Kidney epithelial cell (primary cell): ENCODE measurements around the gene PLSCR1. TPM values are rescaled to one million over a fixed set of nuclear protein-coding genes. Genes with fewer than 3 reads are reported as not detected.
"Not testable (repeated sequence)": the region's sequence is repeated elsewhere in the genome, so short reads cannot be mapped to it uniquely, and the experiment has no call there.

Experiments used
- DNase-seq: peaks from one replicate; pipeline ENCODE4 v3.0.0-alpha.2; 2010; ENCODE audit warnings: low read depth
- H3K27me3 ChIP-seq: 2 replicates; pipeline ENCODE4 v1.6.0; 2011; ENCODE audit warnings: low read length; ENCODE audit not compliant: control insufficient read depth, insufficient read depth
- H3K36me3 ChIP-seq: 2 replicates; pipeline ENCODE4 v1.5.1; 2011; ENCODE audit warnings: low read length; ENCODE audit not compliant: control insufficient read depth, insufficient read depth
- H3K4me3 ChIP-seq: 2 replicates; pipeline ENCODE4 v1.5.1; 2011; ENCODE audit warnings: low read depth, mild to moderate bottlenecking, control low read depth, low read length
- CTCF ChIP-seq: IDR thresholded peaks from 2 replicates; pipeline ENCODE4 v1.5.1; 2011; ENCODE audit warnings: mild to moderate bottlenecking, moderate library complexity, low read length, control low read depth, inconsistent platforms; ENCODE audit not compliant: insufficient read depth, poor library complexity, severe bottlenecking
- total RNA-seq: library from RNA; depleted of rRNA; stranded (reverse); fragments of >200 nt; gene quantifications from 2 replicates; pipeline ENCODE4 v1.2.3, GENCODE V29; 2015

Gene PLSCR1
- total RNA-seq, 1 donor from 2014 or later, result 235 TPM

DNA sequence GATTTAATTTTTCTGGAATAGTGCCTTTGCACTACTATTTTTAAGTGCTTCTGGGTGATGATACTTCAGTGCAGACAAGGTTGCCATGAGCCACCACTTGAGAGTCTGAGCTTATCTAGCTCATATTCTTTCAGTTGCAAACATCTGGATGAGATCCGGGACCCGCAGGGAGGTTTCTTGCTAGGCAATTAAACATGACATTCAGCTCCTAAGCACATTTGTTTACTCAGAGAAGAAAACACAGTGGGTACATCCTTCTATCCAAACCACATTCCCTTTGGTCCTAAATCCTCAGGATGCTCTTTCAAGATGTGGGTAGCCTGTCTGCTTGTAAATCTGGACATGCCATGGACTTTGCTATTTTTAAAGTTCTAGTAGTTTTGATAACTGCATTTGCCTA, 12.0 kb downstream of the PLSCR1 start:
- H3K4me3 ChIP-seq, result no peak overlapping the region
- no peaks in the 10 kb centered on the region for H3K36me3 ChIP-seq
- no peaks in the 10 kb centered on the region for H3K27me3 ChIP-seq
- DNase-seq, result no peak
- no peak for TF ChIP-seq CTCF

DNA sequence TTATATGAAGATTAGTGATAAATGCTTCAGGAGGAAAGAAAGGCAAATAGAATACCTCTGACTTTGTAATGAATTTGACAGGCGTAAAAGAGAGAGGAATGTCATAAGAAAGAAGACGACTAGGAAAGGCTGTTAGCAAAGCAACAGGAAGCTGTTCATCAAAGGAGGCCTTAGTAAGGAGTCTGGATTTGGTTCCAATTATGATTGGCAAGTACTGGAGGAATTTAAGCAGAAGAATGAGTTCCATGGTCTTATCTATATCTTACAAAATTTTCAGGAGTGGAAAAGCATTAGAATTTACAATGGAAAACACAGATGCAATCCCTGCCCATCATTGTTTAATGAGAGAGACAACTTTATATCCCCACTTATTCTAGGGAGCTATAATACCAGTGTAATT, 13.8 kb downstream of the PLSCR1 start:
- no peak for DNase-seq
- no peak for TF ChIP-seq CTCF
- no peak overlapping the region for H3K4me3 ChIP-seq
- no peaks in the 10 kb centered on the region for H3K36me3 ChIP-seq
- H3K27me3 ChIP-seq, result no peaks in the 10 kb centered on the region

DNA sequence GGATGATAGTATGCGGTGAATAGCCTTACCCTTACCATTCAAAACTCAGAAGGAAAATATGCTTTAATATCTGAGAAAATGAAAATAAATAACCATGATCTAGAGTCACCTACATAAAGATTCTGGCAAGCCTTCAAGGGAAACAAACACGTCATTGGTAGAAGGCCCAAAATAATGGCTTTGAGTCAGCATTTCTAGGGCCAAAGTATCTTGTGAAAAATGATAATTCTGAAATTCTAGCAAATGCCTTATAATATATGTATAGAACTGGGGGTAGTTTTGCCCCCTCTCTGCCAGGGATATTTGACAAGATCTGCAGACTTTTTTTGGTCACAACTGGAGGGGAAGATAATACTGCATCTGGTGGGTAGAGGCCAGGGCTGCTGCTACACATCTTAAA, 15.4 kb downstream of the PLSCR1 start:
- DNase-seq, result no peak
- Histone ChIP-seq H3K27me3 (no peaks in the 10 kb centered on the region), H3K36me3 (no peaks in the 10 kb centered on the region), H3K4me3 (no peak overlapping the region)
- TF ChIP-seq CTCF, result no peak

- no peaks in the 10 kb centered on the region for H3K36me3 ChIP-seq
- no peak for TF ChIP-seq CTCF
- H3K27me3 ChIP-seq, result no peaks in the 10 kb centered on the region
- DNase-seq, result no peak
- H3K4me3 ChIP-seq, result no peak overlapping the region
Measured at GRCh38 chr3:146524961-146525360, 19.4 kb downstream of the PLSCR1 start.

DNA sequence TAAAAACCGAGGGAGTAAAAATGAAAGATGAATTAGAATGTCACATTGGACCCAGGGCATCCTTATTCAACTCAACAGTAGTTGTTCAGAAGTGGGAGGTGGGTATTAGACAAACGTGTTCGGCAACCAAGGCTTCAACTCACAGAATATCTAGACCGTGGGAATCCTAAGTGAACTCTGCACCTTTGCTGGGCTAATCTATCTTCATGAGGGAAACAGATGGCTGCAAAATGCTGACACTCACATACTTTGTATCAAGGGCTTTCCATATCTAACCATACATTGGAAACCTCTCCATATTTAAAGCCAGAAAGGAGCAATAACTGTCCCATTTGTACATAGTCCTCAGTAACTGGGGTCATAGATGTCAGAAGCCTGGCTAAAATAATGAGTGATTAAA, 20.9 kb downstream of the PLSCR1 start:
- TF ChIP-seq CTCF, result no peak

DNA sequence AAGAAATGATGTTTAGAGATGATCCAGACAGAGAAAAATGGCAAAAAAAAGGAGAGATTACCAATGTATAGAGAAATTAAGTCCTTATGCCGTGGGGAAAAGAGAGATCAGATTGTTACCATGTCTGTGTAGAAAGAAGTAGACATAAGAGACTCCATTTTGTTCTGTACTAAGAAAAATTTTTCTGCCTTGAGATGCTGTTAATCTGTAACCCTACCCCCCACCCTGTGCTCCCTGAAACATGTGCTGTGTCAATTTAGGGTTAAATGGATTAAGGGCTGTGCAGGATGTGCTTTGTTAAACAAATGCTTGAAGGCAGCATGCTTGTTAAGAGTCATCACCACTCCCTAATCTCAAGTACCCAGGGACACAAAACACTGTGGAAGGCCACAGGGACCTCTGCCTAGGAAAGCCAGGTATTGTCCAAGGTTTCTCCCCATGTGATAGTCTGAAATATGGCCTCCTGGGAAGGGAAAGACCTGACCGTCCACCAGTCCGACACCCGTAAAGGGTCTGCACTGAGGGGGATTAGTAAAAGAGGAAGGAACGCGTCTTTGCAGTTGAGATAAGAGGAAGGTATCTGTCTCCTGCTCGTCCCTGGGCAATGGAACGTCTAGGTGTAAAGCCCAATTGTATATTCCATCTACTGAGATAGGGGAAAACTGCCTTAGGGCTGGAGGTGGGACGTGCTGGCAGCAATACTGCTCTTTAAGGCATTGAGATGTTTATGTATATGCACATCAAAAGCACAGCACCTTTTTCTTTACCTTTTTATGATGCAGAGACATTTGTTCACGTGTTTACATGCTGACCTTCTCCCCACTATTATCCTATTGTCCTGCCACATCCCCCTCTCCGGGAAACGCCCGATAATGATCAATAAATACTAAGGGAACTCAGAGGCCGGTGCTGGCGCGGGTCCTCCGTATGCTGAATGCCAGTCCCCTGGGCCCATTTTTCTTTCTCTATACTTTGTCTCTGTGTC, 21.9 kb downstream of the PLSCR1 start:
- H3K27me3 ChIP-seq, H3K36me3 ChIP-seq, H3K4me3 ChIP-seq, DNase-seq: not testable (repeated sequence)

More for the DNA sequence above, 20.9 kb downstream of the PLSCR1 start:
- no peaks in the 10 kb centered on the region for H3K27me3 ChIP-seq
- H3K36me3 ChIP-seq, result no peaks in the 10 kb centered on the region
- no peak overlapping the region for H3K4me3 ChIP-seq
- DNase-seq, result no peak
